Inflammatory macrophage treated with lipopolysaccharide for 1 hour (primary cell): ENCODE data around the gene LSM14A.

Experiments used
- DNase-seq, 2 donors: peaks; one replicate each; pipeline ENCODE4 v3.0.0-alpha.2; 2020 to 2022

LSM14A gene

DNA sequence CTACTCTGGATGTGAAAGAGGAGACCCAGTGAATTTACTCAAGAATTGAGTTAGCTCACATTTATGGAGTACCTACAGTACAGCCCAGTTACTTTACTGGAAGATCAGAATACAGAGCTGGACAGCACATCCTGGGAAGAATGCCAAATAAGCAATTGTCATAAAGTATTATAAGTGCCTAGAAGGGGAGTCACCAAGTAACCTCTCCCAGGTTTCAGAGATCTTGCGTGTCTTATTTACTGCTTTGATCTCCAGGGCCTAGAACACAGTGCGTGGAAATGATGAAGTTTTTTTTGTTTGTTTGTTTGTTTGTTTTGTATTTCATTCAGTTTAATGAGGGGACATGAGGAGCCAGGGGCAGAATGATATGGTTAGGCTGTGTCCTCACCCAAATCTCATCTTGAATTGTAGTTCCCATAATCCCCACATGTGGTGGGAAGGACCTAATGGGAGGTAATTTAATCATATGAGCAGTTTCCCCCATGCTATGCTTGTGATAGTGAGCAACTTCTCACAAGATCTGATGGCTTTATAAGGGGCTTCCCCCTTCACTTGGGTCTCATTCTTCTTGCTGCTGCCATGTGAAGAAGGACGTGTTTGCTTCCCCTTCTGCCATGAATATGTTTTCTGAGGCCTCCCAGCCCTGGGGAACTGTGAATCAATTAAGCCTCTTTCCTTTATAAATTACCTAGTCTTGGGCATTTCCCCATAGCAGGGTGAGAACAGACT, 87.2 kb downstream of the LSM14A start:
- DNase-seq, result peak; percentile 14 to 60

- no peak for DNase-seq
These were observed 88.5 kb downstream of the LSM14A start for GRCh38 chr19:34260771-34261173.

DNA sequence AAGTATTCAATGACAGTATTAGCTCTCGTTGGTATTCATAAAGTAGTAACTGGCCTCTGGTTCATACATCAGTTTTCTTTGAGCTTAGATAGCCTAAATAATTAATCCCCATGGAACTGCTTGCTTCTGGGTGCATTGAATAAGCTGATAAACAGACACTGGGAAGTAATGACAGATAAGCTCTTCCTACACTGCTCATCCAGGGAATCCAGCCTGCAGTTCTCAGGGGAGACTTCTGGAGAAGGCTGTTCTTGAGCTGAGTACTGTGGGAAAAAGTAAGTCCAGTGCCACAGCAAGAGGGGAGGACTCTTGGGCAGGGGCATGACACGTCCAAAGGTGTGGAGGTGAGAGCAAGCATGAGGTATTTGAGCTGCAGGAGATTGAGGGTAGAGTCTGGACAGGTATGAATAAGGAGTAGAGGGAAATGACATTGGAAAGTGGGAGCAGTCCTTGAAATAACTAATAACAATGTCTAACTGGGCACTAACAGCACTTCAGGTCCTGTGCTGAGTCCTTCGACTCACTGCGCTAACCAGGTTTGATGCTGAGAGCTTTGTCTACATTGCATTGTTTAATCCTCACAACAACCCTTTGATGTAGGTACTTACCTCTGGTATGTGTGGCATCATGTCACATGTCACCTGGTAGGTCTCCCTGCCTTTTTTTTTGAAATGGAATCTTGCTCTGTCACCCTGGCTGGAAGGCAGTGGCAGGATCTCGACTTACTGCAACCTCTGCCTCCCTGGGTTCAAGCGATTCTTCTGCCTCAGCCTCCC, 89.2 kb downstream of the LSM14A start:
- DNase-seq, result no peak

DNA sequence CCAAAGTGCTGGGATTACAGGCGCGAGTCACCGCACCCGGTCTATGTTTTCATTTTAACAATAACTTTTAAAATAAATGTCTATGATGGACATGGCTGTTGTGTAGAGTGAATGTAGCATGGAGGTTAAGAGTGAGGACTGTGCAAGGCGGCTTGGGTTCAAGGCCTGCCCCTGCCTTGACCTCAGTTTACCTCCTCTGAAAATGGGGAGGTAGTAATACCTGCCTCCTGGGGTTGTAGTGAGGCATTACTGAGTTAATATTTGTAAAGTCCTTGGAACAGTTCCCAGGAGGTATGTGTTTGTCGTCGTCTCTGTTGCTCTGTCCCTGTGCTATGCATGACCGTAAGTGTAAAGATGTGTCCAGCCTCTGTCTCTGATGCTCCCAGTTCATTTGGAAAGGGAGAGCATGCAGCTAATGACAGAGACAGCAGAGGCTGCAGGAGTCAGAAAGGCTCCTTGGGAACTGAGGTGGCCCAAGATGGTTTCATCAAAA, 91.5 kb downstream of the LSM14A start:
- no peak for DNase-seq

DNA sequence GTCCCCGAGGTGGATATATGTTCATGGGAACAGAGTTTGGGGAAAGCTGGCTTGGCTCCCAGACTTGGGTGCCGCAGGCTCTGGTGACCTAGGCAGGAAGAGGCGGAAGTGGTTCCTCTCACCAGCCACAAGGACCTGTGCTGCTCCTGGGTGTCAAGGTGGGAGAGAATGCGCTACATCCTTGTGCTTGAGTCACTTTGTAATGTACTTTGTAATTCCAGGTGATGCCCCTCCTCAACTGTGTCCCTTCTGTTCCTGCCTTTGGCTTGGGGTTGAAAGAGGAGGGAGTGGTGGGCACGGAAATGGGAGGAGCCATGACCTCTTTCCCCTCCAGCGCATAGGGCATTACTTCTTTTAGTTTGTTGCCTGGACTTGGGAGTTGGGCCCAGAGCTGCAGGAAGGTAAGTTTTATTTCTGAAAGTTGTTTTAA, 92.9 kb downstream of the LSM14A start:
- no peak for DNase-seq

DNA sequence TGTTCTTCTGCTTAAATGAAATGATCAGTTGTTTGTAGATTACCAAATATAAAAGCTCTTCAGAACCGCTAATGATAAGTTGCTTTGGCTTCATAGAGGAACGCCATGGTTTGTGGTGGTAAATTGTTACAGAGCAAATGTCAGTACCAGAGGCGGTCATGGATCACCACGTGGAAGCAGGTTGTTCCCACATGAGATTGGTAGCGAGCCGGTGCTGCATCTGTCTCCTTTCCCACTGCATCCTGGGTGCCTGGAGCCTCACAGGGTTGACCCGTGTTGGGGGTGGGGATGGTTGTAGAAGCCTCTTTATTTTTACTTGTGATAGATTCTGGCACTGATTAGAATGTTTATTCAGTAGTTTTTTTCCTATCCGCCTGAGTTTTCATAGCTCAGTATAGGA, 96.8 kb downstream of the LSM14A start:
- DNase-seq, result no peak

GRCh38 chr19:34269489-34269888, 97.2 kb downstream of the LSM14A start:
- no peak for DNase-seq

DNA sequence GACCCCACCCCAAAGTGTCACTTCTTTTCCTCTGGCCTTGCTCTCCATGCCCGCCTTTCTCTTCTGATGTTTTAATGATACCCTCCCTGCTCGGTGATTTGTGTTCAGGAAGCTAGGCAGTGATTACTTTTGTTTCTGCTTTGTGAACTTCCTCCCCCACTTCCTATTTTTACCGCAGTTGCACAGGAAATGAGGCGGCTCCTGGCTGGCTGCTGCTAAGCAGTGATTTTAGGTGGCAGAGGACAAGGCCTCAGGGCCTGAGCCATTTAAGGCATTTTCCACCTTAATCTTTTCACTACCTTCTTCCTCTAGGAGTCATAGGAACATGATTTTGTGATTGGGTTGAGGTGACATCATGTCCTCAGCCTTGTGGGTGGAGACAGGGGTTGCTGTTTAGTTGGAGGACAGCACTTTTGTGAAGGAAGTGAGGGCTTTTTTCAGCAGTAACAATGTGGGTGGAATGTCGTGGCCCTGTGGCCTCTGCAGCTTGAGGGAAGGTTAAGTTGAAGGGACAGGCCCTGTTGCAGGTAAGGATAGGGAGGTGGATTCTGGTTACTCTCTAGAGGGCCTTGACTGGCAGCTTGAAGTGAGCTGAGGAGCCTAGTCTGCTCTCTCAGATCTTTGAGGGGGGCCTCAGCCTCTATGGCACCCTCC, 97.8 kb downstream of the LSM14A start:
- DNase-seq, result peak; percentile 73 to 76

GRCh38 chr19:34273121-34273520, 100.8 kb downstream of the LSM14A start:
- no peak for DNase-seq

DNA sequence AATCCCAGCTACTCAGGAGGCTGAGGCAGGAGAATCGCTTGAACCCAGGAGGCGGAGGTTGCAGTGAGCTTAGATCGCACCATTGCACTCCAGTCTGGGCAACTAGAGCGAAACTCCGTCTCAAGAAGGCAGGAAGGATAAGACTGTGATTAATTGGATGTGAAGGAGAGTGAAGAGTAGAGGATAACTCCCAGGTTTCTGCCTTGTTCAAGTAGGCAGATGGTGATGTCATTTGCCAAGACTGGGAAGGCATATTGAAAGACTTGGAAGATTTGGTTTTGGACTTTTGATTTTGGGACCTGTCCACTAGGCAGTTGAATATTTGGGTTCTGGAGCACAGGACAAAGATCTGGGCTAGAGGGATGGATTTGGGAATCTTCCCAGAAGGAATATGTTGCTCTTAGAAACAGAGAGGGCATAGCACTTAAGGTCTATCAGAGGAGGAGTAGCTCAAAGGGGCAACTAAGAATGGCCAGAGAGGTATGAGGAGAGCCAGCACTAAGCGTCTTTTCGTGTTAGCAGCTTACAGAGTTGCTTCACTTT, 102.1 kb downstream of the LSM14A start:
- no peak for DNase-seq

- DNase-seq, result no peak
These were observed 102.7 kb downstream of the LSM14A start for GRCh38 chr19:34274827-34275625.

GRCh38 chr19:34275705-34276104, 103.4 kb downstream of the LSM14A start:
- no peak for DNase-seq

GRCh38 chr19:34276614-34277013, 104.3 kb downstream of the LSM14A start:
- no peak for DNase-seq

- no peak for DNase-seq
These were observed 104.9 kb downstream of the LSM14A start for GRCh38 chr19:34277244-34277643.

GRCh38 chr19:34278783-34279182, 106.5 kb downstream of the LSM14A start:
- DNase-seq, result no peak
